HL-60 (cell line): ENCODE results near the gene FCRL6.

ENCODE experiments used
- TF ChIP-seq, protein P1 (sequence below): IDR thresholded peaks from 2 replicates; pipeline ENCODE4 v1.6.1; 2012; ENCODE audit warnings: low read depth; ENCODE audit not compliant: insufficient replicate concordance
- TF ChIP-seq, protein P2 (sequence below): IDR thresholded peaks from one replicate; pipeline ENCODE4 v1.5.1; 2011; ENCODE audit warnings: low read length, control low read depth, inconsistent platforms; ENCODE audit not compliant: insufficient read depth

DNA sequence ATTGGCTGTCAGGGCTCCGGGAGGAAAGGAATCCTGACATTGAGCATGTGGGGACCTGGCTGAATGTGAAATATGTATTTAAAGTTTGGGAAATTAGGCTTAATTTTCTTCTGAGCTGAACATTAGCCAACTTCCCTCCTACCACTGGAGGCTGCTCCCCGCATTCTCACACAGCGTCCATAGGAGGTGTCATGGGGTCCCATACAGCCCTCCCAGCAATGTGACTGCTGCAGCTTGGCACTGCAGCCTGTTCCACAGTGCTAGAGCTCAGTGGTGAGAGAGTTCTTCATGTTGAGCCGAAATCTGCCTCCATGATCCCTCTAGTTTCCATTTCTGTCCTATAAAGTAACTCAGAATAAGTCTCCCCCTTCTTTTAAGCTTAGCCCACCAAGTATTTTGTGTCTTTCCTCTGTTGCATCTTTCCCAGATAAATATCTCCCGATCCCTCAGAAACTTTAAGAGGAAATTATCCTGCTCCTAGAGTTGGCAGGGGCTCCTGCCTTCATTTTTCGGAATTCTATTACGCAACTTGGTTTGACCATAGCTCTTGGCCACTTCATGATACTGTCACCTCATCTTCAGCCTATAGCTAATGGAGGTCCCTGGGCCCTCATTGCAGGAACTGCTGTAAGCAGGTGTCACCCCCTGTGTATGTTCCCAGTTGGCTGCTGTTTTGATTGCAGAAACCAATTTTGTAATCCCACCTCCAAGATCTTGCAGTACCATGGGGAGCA lies 2.0 kb downstream of the FCRL6 start:
- TF ChIP-seq, protein P1, sequence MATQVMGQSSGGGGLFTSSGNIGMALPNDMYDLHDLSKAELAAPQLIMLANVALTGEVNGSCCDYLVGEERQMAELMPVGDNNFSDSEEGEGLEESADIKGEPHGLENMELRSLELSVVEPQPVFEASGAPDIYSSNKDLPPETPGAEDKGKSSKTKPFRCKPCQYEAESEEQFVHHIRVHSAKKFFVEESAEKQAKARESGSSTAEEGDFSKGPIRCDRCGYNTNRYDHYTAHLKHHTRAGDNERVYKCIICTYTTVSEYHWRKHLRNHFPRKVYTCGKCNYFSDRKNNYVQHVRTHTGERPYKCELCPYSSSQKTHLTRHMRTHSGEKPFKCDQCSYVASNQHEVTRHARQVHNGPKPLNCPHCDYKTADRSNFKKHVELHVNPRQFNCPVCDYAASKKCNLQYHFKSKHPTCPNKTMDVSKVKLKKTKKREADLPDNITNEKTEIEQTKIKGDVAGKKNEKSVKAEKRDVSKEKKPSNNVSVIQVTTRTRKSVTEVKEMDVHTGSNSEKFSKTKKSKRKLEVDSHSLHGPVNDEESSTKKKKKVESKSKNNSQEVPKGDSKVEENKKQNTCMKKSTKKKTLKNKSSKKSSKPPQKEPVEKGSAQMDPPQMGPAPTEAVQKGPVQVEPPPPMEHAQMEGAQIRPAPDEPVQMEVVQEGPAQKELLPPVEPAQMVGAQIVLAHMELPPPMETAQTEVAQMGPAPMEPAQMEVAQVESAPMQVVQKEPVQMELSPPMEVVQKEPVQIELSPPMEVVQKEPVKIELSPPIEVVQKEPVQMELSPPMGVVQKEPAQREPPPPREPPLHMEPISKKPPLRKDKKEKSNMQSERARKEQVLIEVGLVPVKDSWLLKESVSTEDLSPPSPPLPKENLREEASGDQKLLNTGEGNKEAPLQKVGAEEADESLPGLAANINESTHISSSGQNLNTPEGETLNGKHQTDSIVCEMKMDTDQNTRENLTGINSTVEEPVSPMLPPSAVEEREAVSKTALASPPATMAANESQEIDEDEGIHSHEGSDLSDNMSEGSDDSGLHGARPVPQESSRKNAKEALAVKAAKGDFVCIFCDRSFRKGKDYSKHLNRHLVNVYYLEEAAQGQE = no peak
- TF ChIP-seq, protein P2, sequence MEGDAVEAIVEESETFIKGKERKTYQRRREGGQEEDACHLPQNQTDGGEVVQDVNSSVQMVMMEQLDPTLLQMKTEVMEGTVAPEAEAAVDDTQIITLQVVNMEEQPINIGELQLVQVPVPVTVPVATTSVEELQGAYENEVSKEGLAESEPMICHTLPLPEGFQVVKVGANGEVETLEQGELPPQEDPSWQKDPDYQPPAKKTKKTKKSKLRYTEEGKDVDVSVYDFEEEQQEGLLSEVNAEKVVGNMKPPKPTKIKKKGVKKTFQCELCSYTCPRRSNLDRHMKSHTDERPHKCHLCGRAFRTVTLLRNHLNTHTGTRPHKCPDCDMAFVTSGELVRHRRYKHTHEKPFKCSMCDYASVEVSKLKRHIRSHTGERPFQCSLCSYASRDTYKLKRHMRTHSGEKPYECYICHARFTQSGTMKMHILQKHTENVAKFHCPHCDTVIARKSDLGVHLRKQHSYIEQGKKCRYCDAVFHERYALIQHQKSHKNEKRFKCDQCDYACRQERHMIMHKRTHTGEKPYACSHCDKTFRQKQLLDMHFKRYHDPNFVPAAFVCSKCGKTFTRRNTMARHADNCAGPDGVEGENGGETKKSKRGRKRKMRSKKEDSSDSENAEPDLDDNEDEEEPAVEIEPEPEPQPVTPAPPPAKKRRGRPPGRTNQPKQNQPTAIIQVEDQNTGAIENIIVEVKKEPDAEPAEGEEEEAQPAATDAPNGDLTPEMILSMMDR = no peak
